Measurements from ENCODE around the gene RAP1GAP. TPM values are rescaled to one million over a fixed set of nuclear protein-coding genes. Genes with fewer than 3 reads are reported as not detected.

The RAP1GAP gene
- total RNA-seq, 1 donor from 2014 or later: 7.4 TPM

DNA sequence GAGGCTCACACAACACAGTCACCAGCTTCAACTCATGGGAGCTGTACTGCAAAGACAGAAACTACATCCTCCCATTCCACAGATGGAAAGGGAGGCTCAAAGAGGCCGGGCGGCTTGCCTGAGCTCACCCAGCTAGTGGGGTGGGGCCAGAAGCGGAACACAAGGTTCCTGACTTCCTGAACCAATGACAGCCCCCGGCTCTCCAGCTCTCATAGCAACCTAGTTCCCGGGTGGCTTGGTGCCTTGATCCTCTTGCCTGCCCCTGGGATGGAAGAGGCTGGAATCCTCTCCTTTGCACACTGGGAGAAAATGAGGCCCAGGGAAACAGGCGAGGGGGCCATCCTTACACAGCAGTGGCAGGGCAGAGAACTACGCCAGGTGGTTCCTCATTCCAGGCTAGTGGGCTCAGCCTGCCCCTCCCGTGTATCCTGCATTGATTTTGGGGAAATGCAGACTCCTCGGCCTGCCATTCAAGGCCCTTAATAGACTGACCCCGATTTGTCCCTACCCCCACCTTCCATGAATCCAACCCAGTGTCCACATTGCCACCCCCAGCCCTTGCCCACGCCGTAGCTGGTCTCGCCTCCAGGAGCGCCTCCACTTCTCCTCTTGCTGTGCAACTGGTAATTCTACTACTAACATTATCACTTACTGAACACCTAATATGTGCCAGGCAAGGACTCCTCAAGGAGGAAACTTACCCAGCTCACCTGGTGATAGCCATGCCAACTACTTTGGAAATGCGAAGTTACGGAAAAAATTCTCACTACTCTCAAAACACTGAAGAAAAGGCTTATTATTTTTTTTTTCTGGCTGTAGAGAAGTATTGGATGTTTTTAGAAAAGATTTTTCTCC, 5.0 kb downstream of the RAP1GAP start:
- Mint-ChIP-seq H3K27ac (ENCODE audit: unreplicated experiment) (no peak overlapping the region), H3K9me3 (no peaks in the 10 kb centered on the region), H3K4me3 (no peak overlapping the region), H3K4me1 (peaks cover 12% of the 10 kb centered on the region), H3K36me3 (ENCODE audit: low read depth) (no peaks in the 10 kb centered on the region), H3K27me3 (ENCODE audit: low read depth) (peaks cover 48% of the 10 kb centered on the region)
- DNase-seq (ENCODE audit: low read depth, low spot score): no peak
- TF ChIP-seq CTCF (conservative IDR thresholded peaks at IDR 0.05): no peak

DNA sequence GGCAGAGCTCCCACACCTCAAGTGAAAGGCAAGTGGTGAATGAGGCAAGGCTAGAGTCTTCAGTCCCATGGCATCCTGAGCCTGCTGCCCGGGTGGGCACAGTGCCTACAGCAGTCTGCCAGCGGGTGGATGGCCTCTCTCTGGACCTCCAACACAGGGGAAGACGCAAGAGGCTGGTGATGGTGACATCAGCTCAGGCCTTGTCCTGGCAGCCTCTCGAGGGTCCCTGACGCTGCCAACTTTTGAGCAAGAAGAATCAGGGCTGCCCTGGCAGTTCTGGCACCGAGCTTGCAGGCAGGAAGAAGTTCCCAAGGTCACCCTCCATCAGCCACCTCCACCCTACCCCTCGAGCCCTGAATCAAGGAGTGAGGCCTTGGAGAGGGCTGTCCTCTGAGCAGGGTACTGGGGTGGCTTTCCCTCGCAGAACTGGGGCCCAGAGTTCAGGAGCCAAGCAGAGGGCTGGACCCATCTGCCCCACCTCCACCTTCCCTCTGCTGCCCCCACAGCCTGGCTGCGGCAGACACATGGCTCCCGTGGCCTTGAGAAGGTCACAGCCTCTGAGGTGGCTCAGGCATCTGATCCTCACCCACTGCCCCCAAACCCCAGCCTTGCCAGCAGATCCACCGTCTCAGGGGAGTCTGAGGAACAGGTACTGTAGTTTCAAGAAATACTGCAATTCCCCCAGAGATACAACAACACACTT, 5.8 kb downstream of the RAP1GAP start:
- Mint-ChIP-seq H3K36me3 (ENCODE audit: low read depth) (no peaks in the 10 kb centered on the region), H3K4me1 (peaks cover 12% of the 10 kb centered on the region), H3K27me3 (ENCODE audit: low read depth) (peaks cover 48% of the 10 kb centered on the region), H3K9me3 (no peaks in the 10 kb centered on the region), H3K27ac (ENCODE audit: unreplicated experiment) (no peak overlapping the region), H3K4me3 (no peak overlapping the region)
- no peak for DNase-seq (ENCODE audit: low read depth, low spot score)
- TF ChIP-seq CTCF (conservative IDR thresholded peaks at IDR 0.05): no peak

DNA sequence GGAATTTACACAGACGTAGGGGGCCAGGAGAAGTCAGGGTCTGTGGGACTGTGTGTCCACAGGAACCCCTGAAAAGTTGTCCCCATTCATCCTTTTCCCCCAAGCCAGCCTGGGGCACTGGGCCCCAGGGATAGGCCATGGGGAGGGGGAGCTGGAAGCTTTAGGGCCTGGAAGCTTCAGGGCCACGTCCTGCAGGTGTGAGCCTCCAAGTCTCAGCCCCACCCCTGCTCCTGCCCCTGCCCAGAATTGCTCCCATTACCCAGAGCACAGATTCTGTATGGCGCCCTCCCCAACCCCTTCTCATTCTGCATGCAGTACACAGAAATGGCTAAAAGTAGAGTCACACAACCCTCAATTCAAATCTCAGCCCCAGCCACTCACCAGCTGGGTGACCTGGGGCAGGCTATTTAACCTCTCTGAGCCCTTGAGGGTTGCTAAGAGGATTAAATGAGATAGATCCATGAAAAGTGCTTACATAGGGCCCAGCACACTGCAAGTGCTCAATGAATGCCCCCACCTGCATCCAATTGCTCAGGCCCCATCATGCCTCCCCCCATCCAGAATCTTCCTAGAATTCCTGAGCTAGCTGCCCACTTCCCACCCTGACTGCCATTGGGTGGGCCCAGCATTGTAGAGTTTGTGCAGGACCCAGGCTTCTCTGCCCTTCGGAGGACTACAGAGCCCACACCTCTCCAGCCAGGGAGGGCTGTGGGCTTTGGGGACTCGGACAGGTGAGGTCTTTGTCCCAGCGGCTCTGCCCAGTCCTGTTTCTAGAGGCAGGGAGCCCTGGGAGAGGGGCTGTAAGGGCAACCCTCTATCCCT, 6.5 kb downstream of the RAP1GAP start:
- peaks cover 42% of the 10 kb centered on the region for H3K27me3 Mint-ChIP-seq (ENCODE audit: low read depth)
- no peak overlapping the region for H3K4me3 Mint-ChIP-seq
- H3K9me3 Mint-ChIP-seq: no peaks in the 10 kb centered on the region
- H3K27ac Mint-ChIP-seq (ENCODE audit: unreplicated experiment): no peak overlapping the region
- TF ChIP-seq CTCF (conservative IDR thresholded peaks at IDR 0.05): no peak
- H3K4me1 Mint-ChIP-seq: peaks cover 12% of the 10 kb centered on the region
- no peaks in the 10 kb centered on the region for H3K36me3 Mint-ChIP-seq (ENCODE audit: low read depth)
- no peak for DNase-seq (ENCODE audit: low read depth, low spot score)

- Mint-ChIP-seq H3K27ac (ENCODE audit: unreplicated experiment) (no peak overlapping the region), H3K36me3 (ENCODE audit: low read depth) (no peaks in the 10 kb centered on the region), H3K4me1 (peaks cover 11% of the 10 kb centered on the region), H3K4me3 (no peak overlapping the region), H3K27me3 (ENCODE audit: low read depth) (peaks cover 38% of the 10 kb centered on the region), H3K9me3 (no peaks in the 10 kb centered on the region)
- DNase-seq (ENCODE audit: low read depth, low spot score): no peak
- no peak for TF ChIP-seq CTCF (conservative IDR thresholded peaks at IDR 0.05)
Observed at GRCh38 chr1:21661886-21662285, 7.3 kb downstream of the RAP1GAP start.

DNA sequence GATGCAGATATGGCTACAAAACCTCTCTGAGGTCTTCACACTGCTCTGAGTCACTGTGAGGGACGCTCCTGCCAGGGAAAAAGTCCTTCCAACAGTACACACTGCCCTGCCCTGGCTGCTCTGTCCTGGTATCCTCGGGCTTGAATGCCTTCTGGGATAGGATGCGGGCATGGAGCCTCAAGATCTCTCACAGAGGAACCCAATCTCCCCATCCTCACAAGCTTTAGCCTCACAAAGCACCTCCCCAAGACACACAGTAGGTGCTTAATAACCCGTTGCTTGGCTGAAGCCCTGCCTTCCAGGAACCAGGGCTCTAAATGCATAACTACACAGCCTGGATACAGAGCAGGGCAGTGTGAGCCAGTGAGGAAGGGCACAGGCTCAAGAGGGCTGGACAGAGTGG, 9.2 kb downstream of the RAP1GAP start:
- Mint-ChIP-seq H3K36me3 (ENCODE audit: low read depth) (no peaks in the 10 kb centered on the region), H3K27ac (ENCODE audit: unreplicated experiment) (no peak overlapping the region), H3K4me1 (peaks cover 4% of the 10 kb centered on the region), H3K27me3 (ENCODE audit: low read depth) (peaks cover 34% of the 10 kb centered on the region), H3K4me3 (no peak overlapping the region), H3K9me3 (no peaks in the 10 kb centered on the region)
- no peak for TF ChIP-seq CTCF (conservative IDR thresholded peaks at IDR 0.05)
- DNase-seq (ENCODE audit: low read depth, low spot score): no peak

All from neural crest cell (in vitro differentiated cells).